Measurements from ENCODE around the gene LARP1B. TPM values are rescaled to one million over a fixed set of nuclear protein-coding genes. Genes with fewer than 3 reads are reported as not detected.

Gene LARP1B
- total RNA-seq, 2 experiments from 2014 or later = 8.4 to 8.9 TPM

DNA sequence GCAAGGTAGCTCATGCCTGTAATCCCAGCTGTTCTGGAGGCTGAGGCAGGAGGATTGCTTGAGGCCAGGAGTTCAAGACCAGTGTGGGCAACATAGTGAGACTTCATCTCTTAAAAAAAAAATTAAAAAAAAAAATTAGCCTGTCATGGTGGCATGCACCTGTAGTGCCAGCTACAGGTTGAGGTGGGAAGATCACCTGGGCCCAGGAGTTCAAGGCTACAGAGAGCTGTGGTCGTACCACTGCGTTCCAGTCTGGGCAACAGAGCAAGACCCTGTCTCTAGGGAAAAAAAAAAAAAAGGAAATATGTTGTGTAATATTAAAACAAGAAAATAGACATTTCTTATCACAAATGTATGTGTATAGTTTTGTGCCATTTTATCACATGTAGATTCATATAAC is 97.8 kb downstream of the LARP1B start:
- CTCF ChIA-PET = interaction anchor here (0.6 to 1.8 kb wide), 2 partner anchors 10 to 830 kb away, joined by 4 to 5 read pairs; no protein-coding TSS in a partner anchor
- H3K36me3 Mint-ChIP-seq (ENCODE audit: low read depth) = no peaks in the 10 kb centered on the region
- H3K36me3 ChIP-seq (ENCODE audit: insufficient read depth, low read length) = no peaks in the 10 kb centered on the region

DNA sequence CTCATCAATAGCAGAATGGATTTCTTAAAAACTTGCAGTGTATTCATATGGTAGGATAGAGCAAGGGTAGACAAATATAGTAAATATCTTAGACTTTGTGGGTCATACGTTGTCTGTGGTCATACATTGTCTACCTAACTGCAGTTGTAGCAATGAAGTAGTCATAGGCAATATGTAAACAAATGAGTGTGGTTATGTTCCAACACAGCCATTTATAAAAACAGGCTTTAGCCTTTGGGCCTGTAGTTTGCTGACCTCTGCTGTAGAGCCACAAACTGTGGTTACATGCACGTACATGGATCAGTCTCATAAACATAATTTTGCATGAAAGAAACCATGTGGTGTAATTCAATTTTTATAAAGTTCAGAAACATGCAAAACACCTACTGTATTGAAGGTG is 98.9 kb downstream of the LARP1B start:
- CTCF ChIA-PET = no interaction called here

More for the DNA sequence above, 97.8 kb downstream of the LARP1B start:
- intact Hi-C loops (cut with DNase I, micrococcal nuclease) = no loop called here
- H3K9me3 ChIP-seq (ENCODE audit: control insufficient read depth in 1 of 2, insufficient read depth in 1 of 2, low read length in 2 of 2) = peaks cover 0 to 15% of the 10 kb centered on the region in 2 experiments
- no peak overlapping the region for H3K4me3 ChIP-seq (ENCODE audit: low read length)
- H3K4me3 Mint-ChIP-seq = no peak overlapping the region
- no peak overlapping the region for H3K27ac Mint-ChIP-seq
- no peaks in the 10 kb centered on the region for H3K4me1 ChIP-seq (ENCODE audit: insufficient read depth, low read length)
- POLR2A ChIA-PET = interaction anchor here (0.7 kb wide), 1 partner anchor 1366 kb away, joined by 3 read pairs; no protein-coding TSS in a partner anchor
- TF ChIP-seq, protein P1, sequence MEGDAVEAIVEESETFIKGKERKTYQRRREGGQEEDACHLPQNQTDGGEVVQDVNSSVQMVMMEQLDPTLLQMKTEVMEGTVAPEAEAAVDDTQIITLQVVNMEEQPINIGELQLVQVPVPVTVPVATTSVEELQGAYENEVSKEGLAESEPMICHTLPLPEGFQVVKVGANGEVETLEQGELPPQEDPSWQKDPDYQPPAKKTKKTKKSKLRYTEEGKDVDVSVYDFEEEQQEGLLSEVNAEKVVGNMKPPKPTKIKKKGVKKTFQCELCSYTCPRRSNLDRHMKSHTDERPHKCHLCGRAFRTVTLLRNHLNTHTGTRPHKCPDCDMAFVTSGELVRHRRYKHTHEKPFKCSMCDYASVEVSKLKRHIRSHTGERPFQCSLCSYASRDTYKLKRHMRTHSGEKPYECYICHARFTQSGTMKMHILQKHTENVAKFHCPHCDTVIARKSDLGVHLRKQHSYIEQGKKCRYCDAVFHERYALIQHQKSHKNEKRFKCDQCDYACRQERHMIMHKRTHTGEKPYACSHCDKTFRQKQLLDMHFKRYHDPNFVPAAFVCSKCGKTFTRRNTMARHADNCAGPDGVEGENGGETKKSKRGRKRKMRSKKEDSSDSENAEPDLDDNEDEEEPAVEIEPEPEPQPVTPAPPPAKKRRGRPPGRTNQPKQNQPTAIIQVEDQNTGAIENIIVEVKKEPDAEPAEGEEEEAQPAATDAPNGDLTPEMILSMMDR (IDR thresholded peaks at IDR 0.05) = no peak
- H3K9me3 Mint-ChIP-seq = no peaks in the 10 kb centered on the region
- H3K27me3 Mint-ChIP-seq = no peaks in the 10 kb centered on the region
- H3K27ac ChIP-seq (ENCODE audit: low read depth in 1 of 2, low read length in 2 of 2) = no peak overlapping the region
- H3K4me1 Mint-ChIP-seq (ENCODE audit: low read depth) = no peaks in the 10 kb centered on the region
- ATAC-seq (ENCODE audit: poor library complexity) (no peak), DNase-seq (no peak)
- no peaks in the 10 kb centered on the region for H3K27me3 ChIP-seq (ENCODE audit: control insufficient read depth in 1 of 2, insufficient read depth in 2 of 2, low read length in 2 of 2)

DNA sequence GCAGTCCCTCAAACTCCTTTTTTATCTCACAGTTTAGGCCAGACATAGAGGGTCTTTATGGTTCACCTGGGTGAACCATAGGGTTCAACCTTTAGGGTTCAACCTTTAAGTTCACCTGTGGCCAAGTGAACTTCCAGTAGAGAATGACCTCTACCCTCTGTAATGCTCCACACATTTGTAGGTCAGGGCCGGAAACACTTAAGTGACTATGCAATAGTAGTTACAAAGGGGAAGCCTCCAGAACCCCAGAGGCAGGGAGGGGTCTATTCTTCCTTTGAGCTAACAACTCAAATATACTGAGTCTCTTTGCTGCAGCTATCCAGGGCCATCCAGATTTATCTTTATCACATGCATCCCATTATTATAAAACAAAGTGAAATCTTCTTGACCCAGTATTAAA is 100.0 kb downstream of the LARP1B start:
- H3K36me3 ChIP-seq (ENCODE audit: insufficient read depth, low read length) = no peaks in the 10 kb centered on the region
- H3K4me1 Mint-ChIP-seq (ENCODE audit: low read depth) = no peaks in the 10 kb centered on the region
- intact Hi-C loops (cut with DNase I, micrococcal nuclease) = no loop called here
- ATAC-seq (ENCODE audit: poor library complexity) = no peak
- no peak overlapping the region for H3K4me3 ChIP-seq (ENCODE audit: low read length)
- ChIA-PET POLR2A (no interaction called here), CTCF (no interaction called here)
- TF ChIP-seq, protein P1 (IDR thresholded peaks at IDR 0.05) = no peak
- no peaks in the 10 kb centered on the region for H3K27me3 ChIP-seq (ENCODE audit: control insufficient read depth in 1 of 2, insufficient read depth in 2 of 2, low read length in 2 of 2)
- no peaks in the 10 kb centered on the region for H3K36me3 Mint-ChIP-seq (ENCODE audit: low read depth)
- no peak overlapping the region for H3K27ac Mint-ChIP-seq
- no peaks in the 10 kb centered on the region for H3K27me3 Mint-ChIP-seq
- H3K9me3 ChIP-seq (ENCODE audit: control insufficient read depth in 1 of 2, insufficient read depth in 1 of 2, low read length in 2 of 2) = peaks cover 0 to 4% of the 10 kb centered on the region in 2 experiments
- H3K27ac ChIP-seq (ENCODE audit: low read depth in 1 of 2, low read length in 2 of 2) = no peak overlapping the region
- H3K4me1 ChIP-seq (ENCODE audit: insufficient read depth, low read length) = no peaks in the 10 kb centered on the region
- no peak for DNase-seq
- H3K4me3 Mint-ChIP-seq = no peak overlapping the region
- no peaks in the 10 kb centered on the region for H3K9me3 Mint-ChIP-seq

More for the DNA sequence above, 98.9 kb downstream of the LARP1B start:
- ATAC-seq (ENCODE audit: poor library complexity) (no peak), DNase-seq (no peak)
- no peaks in the 10 kb centered on the region for H3K27me3 Mint-ChIP-seq
- H3K9me3 Mint-ChIP-seq = no peaks in the 10 kb centered on the region
- H3K36me3 Mint-ChIP-seq (ENCODE audit: low read depth) = no peaks in the 10 kb centered on the region
- no peak overlapping the region for H3K4me3 Mint-ChIP-seq
- no peaks in the 10 kb centered on the region for H3K4me1 Mint-ChIP-seq (ENCODE audit: low read depth)
- POLR2A ChIA-PET = no interaction called here
- Histone ChIP-seq H3K27ac (ENCODE audit: low read depth in 1 of 2, low read length in 2 of 2) (no peak overlapping the region), H3K27me3 (ENCODE audit: control insufficient read depth in 1 of 2, insufficient read depth in 2 of 2, low read length in 2 of 2) (no peaks in the 10 kb centered on the region), H3K9me3 (ENCODE audit: control insufficient read depth in 1 of 2, insufficient read depth in 1 of 2, low read length in 2 of 2) (peaks cover 0 to 15% of the 10 kb centered on the region in 2 experiments), H3K4me3 (ENCODE audit: low read length) (no peak overlapping the region), H3K36me3 (ENCODE audit: insufficient read depth, low read length) (no peaks in the 10 kb centered on the region), H3K4me1 (ENCODE audit: insufficient read depth, low read length) (no peaks in the 10 kb centered on the region)
- TF ChIP-seq, protein P1 (IDR thresholded peaks at IDR 0.05) = no peak
- intact Hi-C loops (cut with DNase I, micrococcal nuclease) = no loop called here
- H3K27ac Mint-ChIP-seq = no peak overlapping the region

All from CD4-positive, alpha-beta T cell (primary cell).